Esophagus muscularis mucosa (tissue), 4 donors: ENCODE results near the gene C2orf81. TPM values are rescaled to one million over a fixed set of nuclear protein-coding genes. Genes with fewer than 3 reads are reported as not detected.

Experiments
- DNase-seq: peaks from one replicate; pipeline ENCODE4 v3.0.0-alpha.2; 2017; ENCODE audit errors: extremely low spot score
- H3K27ac ChIP-seq, 4 donors: fragments of 200-600 bp; sonication (generic); replicated peaks in 1 of 4; 1 replicate in 3 of 4; 2 replicates in 1 of 4; pipeline ENCODE4 v1.5.1; 2016 to 2019; ENCODE audit warnings: mild to moderate bottlenecking in 1 of 4
- H3K27me3 ChIP-seq, 4 donors: fragments of 200-600 bp; sonication (generic); one replicate each; pipeline versions ENCODE4 v1.5.1 to v1.6.0; 2016 to 2019
- H3K36me3 ChIP-seq, 4 donors: fragments of 200-600 bp; sonication (generic); one replicate each; pipeline ENCODE4 v1.5.1; 2016 to 2019
- H3K4me1 ChIP-seq, 4 donors: fragments of 200-600 bp; sonication (generic); one replicate each; pipeline ENCODE4 v1.5.1; 2016 to 2019
- H3K4me3 ChIP-seq, 4 donors: fragments of 200-600 bp; sonication (generic); 1 replicate in 2 of 4; 2 replicates in 2 of 4; pipeline ENCODE4 v1.5.1; 2016 to 2019; ENCODE audit warnings: mild to moderate bottlenecking in 4 of 4, moderate library complexity in 1 of 4
- H3K9me3 ChIP-seq, 4 donors: fragments of 200-600 bp; sonication (generic); 1 replicate in 3 of 4; 2 replicates in 1 of 4; pipeline ENCODE4 v1.5.1; 2016 to 2019
- CTCF ChIP-seq, 3 experiments: fragments of 200-600 bp in 2 of 3; fragments of 450-650 bp in 1 of 3; sonication (generic) in 2 of 3; IDR thresholded peaks; one replicate each; pipeline ENCODE4 v1.5.1; 2017 to 2019; ENCODE audit warnings: antibody characterized with exemption in 3 of 3, mild to moderate bottlenecking in 2 of 3, moderate library complexity in 1 of 3
- EP300 ChIP-seq: sonication (generic); formaldehyde crosslinking; IDR thresholded peaks from one replicate; pipeline ENCODE4 v1.6.1; 2017; ENCODE audit warnings: antibody characterized with exemption
- POLR2A ChIP-seq: fragments of 450-650 bp; IDR thresholded peaks from one replicate; pipeline ENCODE4 v1.6.1; 2017; ENCODE audit warnings: antibody characterized with exemption, moderate library complexity, mild to moderate bottlenecking, low read depth
- POLR2AphosphoS5 ChIP-seq, 2 donors: sonication (generic); formaldehyde crosslinking; IDR thresholded peaks; one replicate each; pipeline ENCODE4 v1.6.1; 2017; ENCODE audit warnings: antibody characterized with exemption in 2 of 2
- WGBS: methylation state at CpG from one replicate; pipeline ENCODE4 v1.1.5; 2018; 5-methylcytosine and 5-hydroxymethylcytosine counted together
- intact Hi-C: fragments of 100-400 bp; cut with DNase I; formaldehyde crosslinking; loops from one replicate; pipeline ENCODE4 v1.15.1; 2023
- total RNA-seq, 4 donors: library from RNA; depleted of rRNA; stranded (reverse); fragments of >200 nt; gene quantifications; one replicate each; pipeline versions ENCODE4 v1.1.0 to v1.2.1, GENCODE V29; 2016

Gene C2orf81
- total RNA-seq, 4 donors from 2014 or later, result 0.66 to 4.6 (median 3.2) TPM

GRCh38 chr2:74428675-74429074, 7.3 kb upstream of the C2orf81 start:
- Histone ChIP-seq H3K9me3 (no peaks in the 10 kb centered on the region), H3K36me3 (peaks cover 27 to 79% (median 75%) of the 10 kb centered on the region in 4 donors), H3K4me3 (no peak overlapping the region), H3K4me1 (no peaks in the 10 kb centered on the region), H3K27ac (no peak overlapping the region), H3K27me3 (no peaks in the 10 kb centered on the region)
- intact Hi-C loops, result no loop called here
- no peak for TF ChIP-seq EP300
- TF ChIP-seq CTCF (IDR thresholded peaks at IDR 0.05), result no peak
- no peak for TF ChIP-seq POLR2A
- TF ChIP-seq POLR2AphosphoS5 (IDR thresholded peaks at IDR 0.05), result no peak
- 79% methylated on average over 5 of the region's 5 CpGs for WGBS
- DNase-seq, result no peak

- no peak overlapping the region for H3K27ac ChIP-seq
- TF ChIP-seq POLR2AphosphoS5 (IDR thresholded peaks at IDR 0.05) (no peak), EP300 (no peak), POLR2A (no peak), CTCF (IDR thresholded peaks at IDR 0.05) (no peak)
- no peaks in the 10 kb centered on the region for H3K9me3 ChIP-seq
- intact Hi-C loops, result no loop called here
- no peaks in the 10 kb centered on the region for H3K27me3 ChIP-seq
- 93% methylated on average over 3 of the region's 3 CpGs for WGBS
- peaks cover 27 to 77% (median 74%) of the 10 kb centered on the region in 4 donors for H3K36me3 ChIP-seq
- no peak overlapping the region for H3K4me3 ChIP-seq
- no peak for DNase-seq
- peaks cover 0 to under 1% (median 0%) of the 10 kb centered on the region in 4 donors for H3K4me1 ChIP-seq
These were observed 6.1 kb upstream of the C2orf81 start for GRCh38 chr2:74427551-74427950.

GRCh38 chr2:74426181-74426758, 4.9 kb upstream of the C2orf81 start:
- Histone ChIP-seq H3K27me3 (no peaks in the 10 kb centered on the region), H3K27ac (no peak overlapping the region), H3K4me1 (peaks cover 7 to 10% (median 9%) of the 10 kb centered on the region in 4 donors), H3K36me3 (peaks cover 18 to 64% (median 61%) of the 10 kb centered on the region in 4 donors), H3K9me3 (no peaks in the 10 kb centered on the region), H3K4me3 (no peak overlapping the region)
- WGBS, result 82% methylated on average over 14 of the region's 14 CpGs
- intact Hi-C loops, result no loop called here
- no peak for TF ChIP-seq POLR2A
- TF ChIP-seq CTCF (IDR thresholded peaks at IDR 0.05), result no peak
- no peak for TF ChIP-seq EP300
- TF ChIP-seq POLR2AphosphoS5 (IDR thresholded peaks at IDR 0.05), result no peak
- no peak for DNase-seq

- Histone ChIP-seq H3K36me3 (peaks cover 16 to 56% (median 54%) of the 10 kb centered on the region in 4 donors), H3K27ac (no peak overlapping the region), H3K4me3 (no peak overlapping the region), H3K9me3 (no peaks in the 10 kb centered on the region), H3K27me3 (no peaks in the 10 kb centered on the region), H3K4me1 (peaks cover 13 to 16% (median 15%) of the 10 kb centered on the region in 4 donors)
- intact Hi-C loops, result no loop called here
- DNase-seq, result no peak
- TF ChIP-seq POLR2AphosphoS5 (IDR thresholded peaks at IDR 0.05), result no peak
- no peak for TF ChIP-seq POLR2A
- WGBS, result no CpG with 5 or more reads among the region's 7 CpGs
These were observed 4.1 kb upstream of the C2orf81 start for GRCh38 chr2:74425523-74425922.

GRCh38 chr2:74424995-74425406, 3.6 kb upstream of the C2orf81 start:
- no peak for DNase-seq
- TF ChIP-seq POLR2AphosphoS5 (IDR thresholded peaks at IDR 0.05) (no peak), POLR2A (no peak), EP300 (no peak), CTCF (IDR thresholded peaks at IDR 0.05) (no peak)
- peaks cover 16 to 51% (median 49%) of the 10 kb centered on the region in 4 donors for H3K36me3 ChIP-seq
- 46% methylated on average over 3 of the region's 5 CpGs for WGBS
- H3K9me3 ChIP-seq, result no peaks in the 10 kb centered on the region
- peaks cover 13 to 16% (median 15%) of the 10 kb centered on the region in 4 donors for H3K4me1 ChIP-seq
- no peak overlapping the region for H3K4me3 ChIP-seq
- intact Hi-C loops, result no loop called here
- H3K27ac ChIP-seq, result no peak overlapping the region
- no peaks in the 10 kb centered on the region for H3K27me3 ChIP-seq
